Measurements from ENCODE around the gene KRTAP22-1.

Gene KRTAP22-1

GRCh38 chr21:30628109-30628508 lies 27.2 kb downstream of the KRTAP22-1 start:
- DNase-seq, result no peak

- DNase-seq, result no peak
Observed at GRCh38 chr21:30629200-30629599, 28.3 kb downstream of the KRTAP22-1 start.

DNA sequence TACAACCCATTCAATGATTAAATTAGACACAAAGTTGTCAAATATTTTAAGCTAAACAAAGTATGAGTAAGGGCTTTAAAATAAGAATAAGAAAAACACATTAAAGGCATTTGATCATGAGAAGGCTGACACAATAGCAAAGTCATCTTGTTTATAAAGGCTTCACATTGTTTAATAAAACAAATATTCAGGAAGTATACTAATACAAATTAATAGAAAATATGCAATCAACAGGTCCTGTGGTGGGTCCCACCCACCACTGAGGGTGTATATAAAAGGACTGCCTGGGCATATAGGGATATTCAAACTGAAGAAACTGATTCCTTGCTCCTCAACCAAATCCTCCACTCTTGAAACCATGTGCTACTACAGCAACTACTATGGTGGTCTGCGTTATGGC lies 34.0 kb downstream of the KRTAP22-1 start, which contains the start of gene KRTAP20-2:
TSS of gene KRTAP20-2 (plus strand) at position 301 of the 400 bp plus-strand sequence. CDS start at position 359, 58 bp downstream.
- DNase-seq, result no peak

DNA sequence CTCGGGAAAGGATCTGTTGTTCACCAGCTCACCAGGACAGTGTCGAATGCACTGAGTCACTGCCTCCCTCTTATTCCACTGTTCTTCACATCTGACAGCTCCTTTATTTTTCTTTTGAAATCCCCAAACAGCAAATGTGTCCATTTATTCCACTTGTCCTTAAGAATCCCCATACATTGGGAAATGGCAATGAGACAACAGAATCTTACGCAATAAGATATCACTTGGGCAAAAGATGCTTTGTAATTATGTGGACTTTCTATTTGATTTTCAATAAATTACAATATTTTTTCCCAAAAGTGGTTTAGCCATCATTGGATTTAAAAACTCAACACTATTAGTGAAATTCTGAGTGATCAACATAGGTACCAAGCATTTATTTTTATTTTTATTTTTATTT lies 37.8 kb downstream of the KRTAP22-1 start:
- DNase-seq, result no peak

DNA sequence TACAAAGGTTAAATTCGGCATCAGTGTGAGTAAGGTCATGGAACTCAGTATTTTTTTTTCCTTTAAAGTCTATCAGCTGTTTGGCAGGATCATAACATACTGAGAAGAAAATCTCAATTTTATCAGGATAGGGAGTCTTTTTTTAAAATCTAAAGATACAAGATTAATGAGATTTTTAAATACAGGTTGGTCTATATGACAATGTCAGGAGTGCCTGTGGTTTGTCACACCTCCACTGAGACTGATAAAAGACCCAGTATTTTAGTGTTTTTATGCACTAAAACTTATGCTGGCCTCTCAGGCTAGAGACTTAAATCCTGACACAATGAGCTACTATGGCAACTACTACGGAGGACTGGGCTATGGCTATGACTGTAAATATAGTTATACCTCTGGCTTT lies 41.7 kb downstream of the KRTAP22-1 start, which contains the start of gene KRTAP20-3:
TSS of gene KRTAP20-3 (plus strand) at position 301 of the 400 bp plus-strand sequence.
- no peak for DNase-seq

GRCh38 chr21:30646904-30647414 lies 46.1 kb downstream of the KRTAP22-1 start:
- DNase-seq, result no peak
